IMR-90 (cell line): ENCODE measurements around the gene CXCR6. TPM values are rescaled to one million over a fixed set of nuclear protein-coding genes. Genes with fewer than 3 reads are reported as not detected.
A peak's percentile ranks its signal among the peaks of the same experiment; 100 is the strongest.

Source experiments
- ATAC-seq: fragments of 200-7000 bp; cut with Tn5 transposase; 2 replicates; pipeline ENCODE4 v1.9.1; 2020; ENCODE audit warnings: low read depth, mild to moderate bottlenecking, moderate library complexity
- BruUV-seq: library from RNA; stranded (reverse); fragments of 400-500 nt; replicated peaks from 2 replicates; lab custom pipeline; 2021; lab: Mats Ljungman, UMichigan
- CTCF ChIA-PET: fragments of 300-600 bp; formaldehyde crosslinking; extraction: SDS; loops from one replicate; lab custom pipeline; 2021; ENCODE audit warnings: antibody characterized with exemption; lab: Yijun Ruan, JAX
- POLR2A ChIA-PET: fragments of 300-600 bp; sonication (Branson Sonifier 250); formaldehyde crosslinking; loops from one replicate; lab custom pipeline; 2022; ENCODE audit warnings: antibody characterized with exemption; ENCODE audit not compliant: unreplicated experiment; lab: Charles Lee
- DNase-seq: peaks from one replicate; pipeline ENCODE4 v3.0.0; 2013
- H2AFZ ChIP-seq: replicated peaks from 2 replicates; pipeline ENCODE3; 2013; ENCODE audit warnings: low read length, mild to moderate bottlenecking; ENCODE audit not compliant: poor library complexity
- H2AK5ac ChIP-seq: 2 replicates; pipeline ENCODE4 v1.6.1; 2013; ENCODE audit warnings: low read depth, low read length, inconsistent platforms
- H2AK9ac ChIP-seq: replicated peaks from 2 replicates; pipeline ENCODE3; 2013; ENCODE audit warnings: mild to moderate bottlenecking, low read depth, low read length, moderate library complexity; ENCODE audit not compliant: poor library complexity
- H2BK120ac ChIP-seq: 2 replicates; pipeline ENCODE4 v1.6.1; 2013; ENCODE audit warnings: low read depth, low read length, inconsistent platforms
- H2BK15ac ChIP-seq: 3 replicates; pipeline ENCODE4 v1.6.1; 2013; ENCODE audit warnings: low read depth, low read length, inconsistent platforms
- H2BK20ac ChIP-seq: 2 replicates; pipeline ENCODE4 v1.6.1; 2013; ENCODE audit warnings: low read depth, mild to moderate bottlenecking, inconsistent platforms, low read length, moderate library complexity
- H2BK5ac ChIP-seq: 2 replicates; pipeline ENCODE4 v1.6.1; 2013; ENCODE audit warnings: mild to moderate bottlenecking, low read depth, low read length, inconsistent platforms; ENCODE audit not compliant: poor library complexity, severe bottlenecking
- H3K14ac ChIP-seq: replicated peaks from 2 replicates; pipeline ENCODE4 v1.6.1; 2013; ENCODE audit warnings: low read depth, low read length, inconsistent platforms
- H3K18ac ChIP-seq: 2 replicates; pipeline ENCODE4 v1.6.1; 2013; ENCODE audit warnings: low read depth, low read length, control low read depth
- H3K23ac ChIP-seq: 2 replicates; pipeline ENCODE4 v1.6.1; 2013; ENCODE audit warnings: low read depth, low read length, inconsistent platforms
- H3K27ac ChIP-seq: 2 replicates; pipeline ENCODE4 v1.5.1; 2013; ENCODE audit warnings: mild to moderate bottlenecking, control low read depth, low read length; ENCODE audit not compliant: insufficient read depth
- H3K27me3 ChIP-seq: 2 replicates; pipeline ENCODE4 v1.6.1; 2013; ENCODE audit warnings: low read length; ENCODE audit not compliant: control insufficient read depth, insufficient read depth
- H3K36me3 ChIP-seq: 2 replicates; pipeline ENCODE4 v1.6.1; 2013; ENCODE audit warnings: low read length, mixed read lengths; ENCODE audit not compliant: control insufficient read depth, insufficient read depth
- H3K4ac ChIP-seq: 2 replicates; pipeline ENCODE4 v1.6.1; 2013; ENCODE audit warnings: low read depth, low read length, inconsistent platforms
- H3K4me1 ChIP-seq: 2 replicates; pipeline ENCODE4 v1.6.1; 2013; ENCODE audit warnings: low read length, mixed read lengths; ENCODE audit not compliant: control insufficient read depth, insufficient read depth
- H3K4me2 ChIP-seq: 2 replicates; pipeline ENCODE4 v1.6.1; 2013; ENCODE audit warnings: low read depth, mild to moderate bottlenecking, control low read depth, low read length, moderate library complexity
- H3K4me3 ChIP-seq: 2 replicates; pipeline ENCODE4 v1.5.1; 2013; ENCODE audit warnings: low read depth, mild to moderate bottlenecking, control low read depth, low read length, moderate library complexity; ENCODE audit not compliant: insufficient read depth
- H3K56ac ChIP-seq: 2 replicates; pipeline ENCODE4 v1.6.1; 2013; ENCODE audit warnings: low read length, inconsistent platforms; ENCODE audit not compliant: insufficient read depth; ENCODE audit errors: extremely low read depth
- H3K79me1 ChIP-seq, 2 experiments: 2 replicates each; pipeline ENCODE4 v1.6.1; 2013; ENCODE audit warnings: low read length in 2 of 2, inconsistent platforms in 1 of 2, low read depth in 1 of 2
- H3K9ac ChIP-seq: 2 replicates; pipeline ENCODE4 v1.6.1; 2013; ENCODE audit warnings: low read depth, low read length, control low read depth
- H3K9me1 ChIP-seq: 2 replicates; pipeline ENCODE4 v1.6.1; 2013; ENCODE audit warnings: low read length, inconsistent platforms; ENCODE audit not compliant: insufficient read depth
- H3K9me3 ChIP-seq: 2 replicates; pipeline ENCODE4 v1.6.1; 2013; ENCODE audit warnings: low read length; ENCODE audit not compliant: control insufficient read depth, insufficient read depth
- H4K20me1 ChIP-seq: 2 replicates; pipeline ENCODE4 v1.6.1; 2013; ENCODE audit warnings: low read length, inconsistent platforms; ENCODE audit not compliant: insufficient read depth
- H4K5ac ChIP-seq: 2 replicates; pipeline ENCODE4 v1.6.1; 2013; ENCODE audit warnings: mild to moderate bottlenecking, low read depth, low read length, control low read depth
- H4K8ac ChIP-seq, 2 experiments: 2 replicates each; pipeline ENCODE4 v1.6.1; 2013; ENCODE audit warnings: low read depth in 2 of 2, low read length in 2 of 2, control low read depth in 1 of 2, inconsistent platforms in 1 of 2
- H4K91ac ChIP-seq: 2 replicates; pipeline ENCODE4 v1.6.1; 2013; ENCODE audit warnings: low read depth, low read length, inconsistent platforms; ENCODE audit not compliant: insufficient read depth
- BHLHE40 ChIP-seq: fragments of 150-350 bp; IDR thresholded peaks from 2 replicates; pipeline ENCODE4 v1.6.1; 2016; ENCODE audit warnings: mild to moderate bottlenecking, low read depth, low read length
- CEBPB ChIP-seq: IDR thresholded peaks from 2 replicates; pipeline ENCODE4 v1.6.1; 2012; ENCODE audit warnings: low read depth, low read length, improper control_type of control experiment
- CTCF ChIP-seq: conservative IDR thresholded peaks from 2 replicates; pipeline ENCODE4 v1.5.1; 2012; ENCODE audit warnings: mild to moderate bottlenecking, low read depth, low read length, improper control_type of control experiment
- ELK1 ChIP-seq: fragments of 150-350 bp; IDR thresholded peaks from 2 replicates; pipeline ENCODE4 v1.6.1; 2016; ENCODE audit warnings: low read depth, mild to moderate bottlenecking, low read length, moderate library complexity, borderline replicate concordance
- FOS ChIP-seq: fragments of 150-350 bp; IDR thresholded peaks from 2 replicates; pipeline ENCODE4 v1.6.1; 2016; ENCODE audit warnings: low read depth, low read length
- MAFK ChIP-seq: IDR thresholded peaks from 2 replicates; pipeline ENCODE4 v1.6.1; 2012; ENCODE audit warnings: low read depth, low read length, improper control_type of control experiment
- MAZ ChIP-seq: IDR thresholded peaks from 2 replicates; pipeline ENCODE4 v1.6.1; 2012; ENCODE audit warnings: low read depth, mild to moderate bottlenecking, low read length, improper control_type of control experiment, moderate library complexity, borderline replicate concordance
- MXI1 ChIP-seq: IDR thresholded peaks from 2 replicates; pipeline ENCODE4 v1.6.1; 2012; ENCODE audit warnings: low read depth, mild to moderate bottlenecking, low read length, moderate library complexity, borderline replicate concordance
- POLR2A ChIP-seq: IDR thresholded peaks from 2 replicates; pipeline ENCODE4 v1.6.1; 2012; ENCODE audit warnings: mild to moderate bottlenecking, low read depth, low read length
- RCOR1 ChIP-seq: IDR thresholded peaks from 2 replicates; pipeline ENCODE4 v1.6.1; 2012; ENCODE audit warnings: mild to moderate bottlenecking, low read length, improper control_type of control experiment; ENCODE audit not compliant: insufficient replicate concordance
- SMC3 ChIP-seq: fragments of 150-350 bp; IDR thresholded peaks from 2 replicates; pipeline ENCODE4 v1.6.1; 2016; ENCODE audit warnings: low read depth, mild to moderate bottlenecking, antibody characterized with exemption, low read length, moderate library complexity
- USF2 ChIP-seq: fragments of 150-350 bp; IDR thresholded peaks from 2 replicates; pipeline ENCODE4 v1.6.1; 2017; ENCODE audit warnings: mild to moderate bottlenecking, antibody characterized with exemption, low read length, low read depth
- WGBS, 2 experiments: methylation state at CpG; one replicate each; pipeline versions ENCODE4 v1.1.5 to v1.1.7; 2013; ENCODE audit warnings: missing lambda C conversion rate in 2 of 2; ENCODE audit not compliant: insufficient read length in 1 of 2; ENCODE audit errors: extremely low coverage in 2 of 2; 5-methylcytosine and 5-hydroxymethylcytosine counted together
- dilution Hi-C: fragments of 300-500 bp; cut with HindIII; formaldehyde crosslinking; loops from one replicate; pipeline ENCODE4 v1.14.3; 2018; ENCODE audit warnings: low sequenced_read_pairs; ENCODE audit not compliant: unreplicated experiment
- in situ Hi-C: fragments of 300-500 bp; cut with MboI; formaldehyde crosslinking; loops from 3 replicates; pipeline ENCODE4 v1.14.3; 2019; ENCODE audit warnings: low sequenced_read_pairs, inconsistent platforms, mixed read lengths
- intact Hi-C: fragments of 100-400 bp; cut with micrococcal nuclease; formaldehyde crosslinking; loops from 2 replicates; pipeline ENCODE4 v1.10.0; 2022
- polyA plus RNA-seq, 3 experiments: library from polyadenylated mRNA; depleted of rRNA; stranded (reverse); fragments of >200 nt; gene quantifications; 2 replicates each; pipeline ENCODE4 v1.2.3, GENCODE V29; 2012; ENCODE audit warnings: low replicate concordance in 1 of 3
- total RNA-seq: library from RNA; depleted of rRNA; stranded (reverse); fragments of >200 nt; gene quantifications from 2 replicates; pipeline ENCODE4 v1.2.3, GENCODE V29; 2012

The CXCR6 gene
- total and polyA plus RNA-seq, 2 of the 4 experiments (the other 2 are of a cell fraction), result not detected

- BruUV-seq, result no TSS peak
- Histone ChIP-seq H3K79me1 (peaks cover 11 to 63% of the 10 kb centered on the region in 2 experiments), H3K4me2 (0 out of 2 replicates have a peak overlapping the region, but pooled peaks have one; percentile 7), H2AFZ (no peak overlapping the region), H4K20me1 (no peaks in the 10 kb centered on the region), H3K56ac (no peak overlapping the region), H3K18ac (peak overlapping the region; percentile 7; the same call in 1 of the 2 replicates), H3K4me1 (peaks cover 19% of the 10 kb centered on the region), H3K36me3 (no peaks in the 10 kb centered on the region), H2BK15ac (peak overlapping the region; percentile 29; the same call in 1 of the 3 replicates), H3K9me1 (peaks cover 33% of the 10 kb centered on the region), H3K14ac (0 out of 2 replicates have a peak overlapping the region, but pooled peaks have one; percentile 31), H3K23ac (peak overlapping the region; percentile 53), H2BK120ac (peak overlapping the region; percentile 62), H3K4me3 (no peak overlapping the region), H2AK9ac (no peak overlapping the region), H3K27me3 (no peaks in the 10 kb centered on the region), H2BK20ac (peak overlapping the region; percentile 27; the same call in 1 of the 2 replicates), H3K27ac (no peak overlapping the region), H4K5ac (no peak overlapping the region; the same call in 1 of the 2 replicates), H2AK5ac (peak overlapping the region; percentile 77; the same call in 1 of the 2 replicates), H3K9me3 (no peaks in the 10 kb centered on the region), H2BK5ac (peak overlapping the region; percentile 61), H4K8ac (peak overlapping the region in 1 of 2 experiments; percentile 54; a peak in 2 of 4 replicates), H3K9ac (no peak overlapping the region), H3K4ac (peak overlapping the region; percentile 73), H4K91ac (no peak overlapping the region; the same call in 1 of the 2 replicates)
- CTCF ChIA-PET, result interaction anchor here (0.6 to 1.0 kb wide), 2 partner anchors 54 to 337 kb away, joined by 3 read pairs; no protein-coding TSS in a partner anchor
- in situ Hi-C loops, result no loop called here
- TF ChIP-seq FOS (no peak), ELK1 (no peak), RCOR1 (no peak), MAFK (no peak), MXI1 (no peak), BHLHE40 (no peak), CEBPB (no peak), CTCF (no peak), USF2 (no peak), POLR2A (no peak), MAZ (no peak), SMC3 (no peak)
- POLR2A ChIA-PET, result no interaction called here
- ATAC-seq (no peak), DNase-seq (no peak)
- dilution Hi-C loops, result no loop called here
- intact Hi-C loops, result no loop called here
- WGBS, 2 experiments, result 50% methylated on average over 1 of the region's 3 CpGs; no CpG with 5 or more reads in 1 of the 2 experiments
These were observed 50.3 kb downstream of the CXCR6 start for GRCh38 chr3:45993421-45994027.
